ENCODE results near the gene MYO15A.

MYO15A gene

DNA sequence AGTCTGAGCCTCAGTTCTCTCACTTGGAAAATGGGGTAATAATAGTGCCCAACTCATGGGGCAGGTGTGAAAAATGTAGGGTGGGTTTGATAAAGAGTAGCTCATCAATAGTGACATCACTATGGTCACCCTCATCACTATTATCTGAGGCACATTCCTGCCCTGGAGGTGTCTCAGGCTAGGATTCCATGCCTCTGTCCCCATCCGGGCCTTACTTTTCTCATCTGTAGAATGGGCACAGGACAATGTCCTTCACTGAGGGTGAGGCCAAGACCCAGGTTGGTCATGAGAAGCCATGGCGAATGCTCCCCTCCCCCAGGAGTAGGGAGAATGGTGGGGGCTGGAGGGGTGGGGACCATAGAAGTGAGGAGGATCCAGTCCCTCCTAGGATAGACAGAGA, 30.5 kb downstream of the MYO15A start:
- H3K9me3 Mint-ChIP-seq = no peaks in the 10 kb centered on the region
- H3K4me1 Mint-ChIP-seq = peaks cover 4% of the 10 kb centered on the region
- H3K27me3 Mint-ChIP-seq = no peaks in the 10 kb centered on the region

DNA sequence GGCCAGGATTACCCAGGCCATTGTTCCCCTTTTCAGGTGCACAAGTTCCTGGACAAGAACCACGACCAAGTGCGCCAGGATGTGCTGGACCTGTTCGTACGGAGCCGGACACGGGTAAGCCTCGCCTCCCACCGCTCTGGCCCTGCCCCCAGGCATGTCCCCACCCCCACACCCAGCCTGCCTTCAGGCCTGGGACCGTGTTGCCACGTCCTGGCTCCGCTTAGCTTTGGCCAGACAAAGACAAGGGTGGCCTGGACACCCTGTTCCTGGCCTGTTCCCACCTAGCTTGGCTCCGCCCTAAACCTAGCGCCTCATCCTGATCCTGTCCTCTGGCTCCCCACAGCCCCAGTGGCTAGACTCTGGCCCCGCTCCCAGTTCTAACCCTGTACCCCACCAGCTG, 30.9 kb downstream of the MYO15A start:
- no peak for ATAC-seq

More for the DNA sequence above, 30.5 kb downstream of the MYO15A start:
- no peak for DNase-seq
- H3K27ac Mint-ChIP-seq = no peak overlapping the region
- no peak for ATAC-seq
- H3K36me3 Mint-ChIP-seq (ENCODE audit: low read depth) = no peaks in the 10 kb centered on the region
- H3K4me3 Mint-ChIP-seq = no peak overlapping the region

DNA sequence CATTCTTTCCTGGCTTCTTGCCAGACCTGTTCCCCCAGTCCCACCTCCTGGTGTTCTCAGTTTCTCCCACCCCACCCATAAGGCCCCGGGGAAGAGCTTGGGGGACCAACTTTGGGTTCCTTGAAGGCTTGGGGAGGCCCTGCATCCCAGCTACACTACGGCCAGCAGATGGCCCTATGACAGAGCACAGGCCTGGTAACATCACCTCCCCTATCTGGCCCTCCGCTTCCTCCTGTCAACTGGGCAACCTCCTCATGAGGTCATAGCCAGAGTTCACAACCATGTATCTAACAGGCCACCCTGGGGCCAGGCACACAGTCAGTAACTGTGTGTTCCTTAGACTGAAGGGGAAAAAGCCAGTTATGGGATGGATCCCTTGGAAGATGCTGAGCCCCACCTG, 31.4 kb downstream of the MYO15A start:
- Mint-ChIP-seq H3K27ac (no peak overlapping the region), H3K4me3 (no peak overlapping the region), H3K36me3 (ENCODE audit: low read depth) (no peaks in the 10 kb centered on the region), H3K4me1 (peaks cover 4% of the 10 kb centered on the region), H3K27me3 (no peaks in the 10 kb centered on the region), H3K9me3 (no peaks in the 10 kb centered on the region)
- DNase-seq = no peak
- no peak for ATAC-seq

More for the DNA sequence above, 30.9 kb downstream of the MYO15A start:
- Mint-ChIP-seq H3K27me3 (no peaks in the 10 kb centered on the region), H3K4me3 (no peak overlapping the region), H3K9me3 (no peaks in the 10 kb centered on the region), H3K36me3 (ENCODE audit: low read depth) (no peaks in the 10 kb centered on the region), H3K27ac (no peak overlapping the region), H3K4me1 (peaks cover 4% of the 10 kb centered on the region)
- DNase-seq = no peak

DNA sequence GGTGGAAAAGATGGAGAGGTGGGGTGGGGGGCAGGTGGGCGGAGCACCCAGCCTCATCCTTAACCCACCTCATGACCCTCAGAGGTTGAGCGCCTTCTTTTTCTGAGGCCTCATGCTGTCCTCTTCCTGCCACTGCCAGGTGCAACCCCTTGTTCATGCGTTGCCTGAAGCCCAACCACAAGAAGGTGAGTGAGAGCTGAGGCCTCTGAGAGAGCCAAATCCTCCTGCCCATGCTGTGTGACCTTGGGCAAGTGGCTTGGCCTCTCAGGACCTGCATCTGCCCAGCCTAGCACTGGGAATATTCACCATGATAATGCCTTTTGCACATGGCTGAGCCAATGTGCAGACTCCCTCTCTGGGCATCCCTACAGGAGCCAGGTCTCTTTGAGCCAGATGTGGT, 32.1 kb downstream of the MYO15A start:
- Mint-ChIP-seq H3K36me3 (ENCODE audit: low read depth) (no peaks in the 10 kb centered on the region), H3K4me1 (peaks cover 4% of the 10 kb centered on the region), H3K27ac (no peak overlapping the region), H3K27me3 (no peaks in the 10 kb centered on the region), H3K9me3 (no peaks in the 10 kb centered on the region), H3K4me3 (no peak overlapping the region)
- ATAC-seq (no peak), DNase-seq (no peak)

DNA sequence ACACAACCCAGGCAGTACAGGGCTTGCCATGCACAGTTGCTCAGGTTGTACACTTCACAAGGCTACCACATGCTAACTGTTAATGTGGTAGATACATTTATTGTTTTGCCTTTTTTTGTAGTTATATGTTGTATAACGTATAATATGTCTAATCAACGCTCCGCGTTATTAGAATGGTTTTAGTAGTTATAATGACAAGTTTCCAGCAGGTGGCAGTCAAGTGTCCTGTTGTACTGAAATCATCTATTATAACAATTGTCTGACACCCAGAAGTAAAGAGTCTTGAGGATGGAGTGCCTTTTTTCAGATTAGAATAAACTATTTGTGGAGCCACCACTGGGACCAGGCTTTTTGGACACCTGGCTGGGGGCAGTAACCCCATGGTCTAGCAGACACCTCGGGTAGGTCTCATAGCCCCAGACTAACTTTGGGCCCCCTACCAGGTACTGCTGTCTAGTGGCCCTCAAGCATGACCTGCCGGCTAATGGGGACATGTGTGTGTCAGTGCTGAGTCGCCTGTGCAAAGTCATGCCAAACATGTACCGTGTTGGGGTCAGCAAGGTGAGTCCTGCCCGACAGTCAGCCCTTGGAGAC, 32.8 kb downstream of the MYO15A start:
- no peak for ATAC-seq
- Mint-ChIP-seq H3K27me3 (no peaks in the 10 kb centered on the region), H3K27ac (no peak overlapping the region), H3K9me3 (no peaks in the 10 kb centered on the region), H3K4me1 (peaks cover 4% of the 10 kb centered on the region), H3K4me3 (no peak overlapping the region), H3K36me3 (ENCODE audit: low read depth) (no peaks in the 10 kb centered on the region)
- DNase-seq = peak; percentile 42

DNA sequence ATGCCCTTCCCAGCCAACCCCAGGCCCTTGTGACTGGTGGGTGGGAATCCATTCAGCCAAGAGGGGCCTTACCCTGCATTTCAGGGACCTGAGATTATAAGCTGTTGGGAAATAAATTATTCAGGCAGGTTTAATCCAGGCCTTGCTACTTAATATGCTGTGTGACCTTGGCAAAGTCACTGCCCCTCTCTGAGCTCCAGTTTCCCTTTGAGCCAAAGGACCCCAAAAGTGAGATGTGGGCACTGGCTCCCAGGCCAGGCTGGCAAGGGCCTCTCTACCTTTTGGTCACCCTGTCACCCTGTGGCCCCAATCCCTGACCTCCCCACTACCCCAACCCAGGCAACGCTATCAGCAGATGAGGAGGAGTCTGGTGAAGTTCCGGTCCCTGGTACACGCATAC, 33.9 kb downstream of the MYO15A start:
- no peaks in the 10 kb centered on the region for H3K36me3 Mint-ChIP-seq (ENCODE audit: low read depth)
- H3K9me3 Mint-ChIP-seq = no peaks in the 10 kb centered on the region
- no peaks in the 10 kb centered on the region for H3K27me3 Mint-ChIP-seq
- no peak overlapping the region for H3K4me3 Mint-ChIP-seq
- peaks cover 4% of the 10 kb centered on the region for H3K4me1 Mint-ChIP-seq
- no peak for DNase-seq
- ATAC-seq = no peak
- H3K27ac Mint-ChIP-seq = no peak overlapping the region

DNA sequence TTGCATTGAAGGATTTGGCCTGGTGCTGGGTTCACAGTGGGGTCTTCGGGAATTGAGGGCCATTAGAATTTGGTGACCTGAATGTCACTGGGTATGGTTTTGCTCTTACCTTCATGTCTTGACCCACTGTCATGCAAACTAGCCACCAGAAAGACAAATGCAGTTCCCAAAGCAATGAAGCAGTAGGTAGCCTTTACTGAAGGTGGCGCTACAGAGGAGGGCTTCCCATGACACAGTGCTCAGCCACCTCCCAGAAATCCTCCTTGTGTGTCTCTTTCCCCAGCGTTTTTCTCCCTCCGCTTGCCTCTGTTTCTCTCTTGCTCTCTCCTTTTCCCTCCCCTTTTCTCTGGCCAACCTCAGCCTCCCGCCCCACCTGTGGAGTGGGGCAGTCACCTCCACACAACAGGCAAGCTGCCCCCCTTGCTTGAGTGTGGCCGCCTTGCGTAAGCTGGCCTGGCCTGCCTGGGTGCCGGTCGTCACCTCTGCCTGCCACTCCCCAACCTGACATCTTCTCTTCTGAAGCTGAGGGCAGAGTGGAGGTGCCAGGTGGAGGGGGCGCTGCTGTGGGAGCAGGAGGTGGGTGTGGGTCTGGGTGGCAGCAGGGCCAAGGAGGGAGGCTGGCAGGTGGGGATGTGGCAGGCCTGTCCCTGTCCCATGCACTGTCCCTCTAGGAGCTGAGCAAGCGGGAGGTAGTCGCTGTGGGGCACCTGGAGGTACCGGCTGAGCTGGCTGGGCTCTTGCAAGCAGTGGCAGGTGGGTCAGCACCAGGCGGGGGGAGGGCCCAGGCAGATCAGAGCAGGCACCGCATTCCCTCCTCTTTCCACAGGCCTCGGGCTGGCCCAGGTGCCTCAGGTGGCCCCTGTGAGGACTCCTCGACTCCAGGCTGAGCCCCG, 34.7 kb downstream of the MYO15A start:
- no peak overlapping the region for H3K4me3 Mint-ChIP-seq
- H3K36me3 Mint-ChIP-seq (ENCODE audit: low read depth) = no peaks in the 10 kb centered on the region
- H3K9me3 Mint-ChIP-seq = no peaks in the 10 kb centered on the region
- H3K27ac Mint-ChIP-seq = no peak overlapping the region
- ATAC-seq (no peak), DNase-seq (peak; percentile 21)
- H3K4me1 Mint-ChIP-seq = peaks cover 4% of the 10 kb centered on the region
- no peaks in the 10 kb centered on the region for H3K27me3 Mint-ChIP-seq

DNA sequence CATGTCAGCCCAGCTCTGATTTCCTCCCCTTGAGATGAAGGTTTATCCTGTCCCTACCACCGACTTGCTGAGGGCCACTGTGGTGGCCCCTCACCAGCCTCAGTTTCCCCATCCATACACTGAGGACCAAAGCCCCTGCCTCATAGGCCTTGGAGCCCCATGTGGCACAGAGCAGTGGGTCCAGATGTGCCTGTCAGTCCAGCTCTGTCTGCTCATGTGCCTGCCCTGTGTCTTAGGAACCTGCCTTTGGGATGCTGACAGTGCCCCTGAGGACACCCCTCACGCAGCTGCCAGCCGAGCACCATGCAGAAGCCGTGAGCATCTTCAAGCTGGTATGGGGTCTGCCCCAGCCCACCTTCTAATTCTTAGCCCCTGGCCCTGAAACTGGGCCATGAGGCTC, 35.7 kb downstream of the MYO15A start:
- Mint-ChIP-seq H3K9me3 (no peaks in the 10 kb centered on the region), H3K4me3 (no peak overlapping the region), H3K27ac (no peak overlapping the region), H3K36me3 (ENCODE audit: low read depth) (no peaks in the 10 kb centered on the region), H3K4me1 (peaks cover 4% of the 10 kb centered on the region), H3K27me3 (no peaks in the 10 kb centered on the region)
- ATAC-seq (no peak), DNase-seq (no peak)

DNA sequence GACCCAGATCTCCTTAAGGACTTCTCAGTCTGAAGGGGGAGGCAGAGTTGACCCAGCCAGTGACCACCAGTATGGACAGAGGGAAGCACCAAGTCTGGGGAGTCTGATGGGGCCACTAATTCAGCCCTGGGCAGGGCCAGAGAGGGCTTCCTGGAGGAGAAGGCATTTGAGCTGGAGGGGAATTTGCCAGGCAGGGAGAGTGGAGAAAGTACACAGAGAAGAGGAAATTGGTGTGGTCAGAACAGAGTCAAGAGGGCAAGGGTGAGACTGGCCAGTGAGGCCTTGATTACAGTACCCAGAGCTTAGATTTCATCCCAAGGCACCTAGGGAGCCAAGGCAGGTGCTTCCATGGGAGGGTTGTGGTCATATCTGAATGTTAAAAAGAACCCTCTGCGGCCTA, 36.3 kb downstream of the MYO15A start:
- no peak overlapping the region for H3K27ac Mint-ChIP-seq
- H3K4me3 Mint-ChIP-seq = no peak overlapping the region
- H3K27me3 Mint-ChIP-seq = no peaks in the 10 kb centered on the region
- peaks cover 4% of the 10 kb centered on the region for H3K4me1 Mint-ChIP-seq
- ATAC-seq = no peak
- H3K9me3 Mint-ChIP-seq = no peaks in the 10 kb centered on the region
- H3K36me3 Mint-ChIP-seq (ENCODE audit: low read depth) = no peaks in the 10 kb centered on the region
- no peak for DNase-seq

DNA sequence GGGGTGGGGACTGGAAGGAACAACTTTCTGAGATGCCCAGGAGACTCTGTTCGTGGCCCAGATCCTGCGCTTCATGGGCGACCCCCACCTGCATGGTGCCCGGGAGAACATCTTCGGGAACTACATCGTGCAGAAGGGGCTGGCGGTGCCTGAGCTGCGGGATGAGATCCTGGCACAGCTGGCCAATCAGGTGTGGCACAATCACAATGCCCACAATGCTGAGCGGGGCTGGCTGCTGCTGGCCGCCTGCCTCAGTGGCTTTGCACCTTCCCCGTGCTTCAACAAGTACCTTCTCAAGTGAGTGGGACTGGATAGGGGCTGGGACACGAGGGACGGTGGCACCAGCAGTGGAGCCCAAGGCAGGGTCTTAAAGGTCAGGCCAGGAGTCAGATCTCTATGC, 37.3 kb downstream of the MYO15A start:
- H3K4me1 Mint-ChIP-seq = peaks cover 4% of the 10 kb centered on the region
- no peaks in the 10 kb centered on the region for H3K27me3 Mint-ChIP-seq
- no peaks in the 10 kb centered on the region for H3K9me3 Mint-ChIP-seq
- DNase-seq (no peak), ATAC-seq (no peak)
- no peaks in the 10 kb centered on the region for H3K36me3 Mint-ChIP-seq (ENCODE audit: low read depth)
- no peak overlapping the region for H3K4me3 Mint-ChIP-seq
- H3K27ac Mint-ChIP-seq = no peak overlapping the region

DNA sequence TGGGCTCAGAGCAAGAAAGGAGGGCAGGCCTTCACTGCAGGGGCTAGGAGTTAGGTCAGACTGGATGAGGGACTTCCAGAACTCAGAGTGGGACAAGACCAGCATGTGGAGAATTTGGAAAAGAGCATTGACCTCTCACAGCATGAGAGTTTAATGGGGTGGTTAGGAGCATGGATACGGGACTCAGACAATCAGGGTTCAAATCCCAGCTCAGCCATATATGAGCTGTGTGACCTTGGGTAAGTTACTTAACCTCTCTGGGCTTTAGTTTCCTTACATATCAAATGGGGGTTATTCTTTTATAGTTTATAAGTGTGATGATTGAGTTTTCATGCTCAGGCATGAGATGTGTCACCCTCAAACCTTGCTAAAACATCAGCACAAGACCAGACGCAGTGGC, 37.7 kb downstream of the MYO15A start:
- Mint-ChIP-seq H3K27ac (no peak overlapping the region), H3K4me1 (peaks cover 1% of the 10 kb centered on the region), H3K27me3 (no peaks in the 10 kb centered on the region), H3K9me3 (no peaks in the 10 kb centered on the region), H3K4me3 (no peak overlapping the region), H3K36me3 (ENCODE audit: low read depth) (no peaks in the 10 kb centered on the region)
- ATAC-seq = no peak
- no peak for DNase-seq

DNA sequence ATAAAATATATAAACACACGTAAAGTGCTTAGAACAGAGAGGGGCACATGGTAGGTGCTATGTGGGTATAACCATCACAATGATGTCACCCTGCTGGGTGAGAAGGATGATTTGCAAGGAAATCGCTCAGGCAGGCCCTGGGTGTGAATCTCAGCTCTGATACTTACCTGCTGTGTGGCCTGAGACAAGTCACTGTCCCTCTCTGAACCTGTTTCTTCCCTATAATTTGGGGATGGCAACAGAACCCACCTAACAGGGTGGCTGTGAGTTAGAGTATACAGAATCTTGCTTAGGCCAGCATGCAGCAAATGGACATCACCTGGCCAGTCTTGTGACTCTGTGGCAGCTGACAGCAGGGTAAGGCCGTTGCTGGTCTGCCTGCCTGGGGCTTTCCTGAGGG, 38.4 kb downstream of the MYO15A start:
- DNase-seq = no peak
- Mint-ChIP-seq H3K4me3 (no peak overlapping the region), H3K4me1 (no peaks in the 10 kb centered on the region), H3K36me3 (ENCODE audit: low read depth) (no peaks in the 10 kb centered on the region), H3K27ac (no peak overlapping the region), H3K27me3 (no peaks in the 10 kb centered on the region), H3K9me3 (no peaks in the 10 kb centered on the region)
- ATAC-seq = no peak

DNA sequence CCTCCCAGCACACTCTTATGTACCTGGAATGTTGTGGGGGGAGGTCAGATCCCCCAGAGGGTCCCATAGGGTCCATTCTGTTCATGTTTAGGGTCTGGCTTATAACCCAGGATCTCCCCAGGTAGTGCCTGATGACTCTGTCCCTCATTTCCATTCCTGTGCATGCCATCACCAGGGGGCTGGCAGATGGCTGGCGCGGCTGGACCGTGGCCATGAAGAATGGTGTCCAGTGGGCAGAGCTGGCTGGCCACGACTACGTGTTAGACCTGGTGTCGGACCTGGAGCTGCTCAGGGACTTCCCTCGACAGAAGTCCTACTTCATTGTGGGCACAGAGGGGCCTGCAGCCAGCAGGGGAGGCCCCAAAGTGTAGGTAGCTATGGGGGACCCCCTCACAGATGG, 40.0 kb downstream of the MYO15A start:
- H3K4me1 Mint-ChIP-seq = peaks cover 4% of the 10 kb centered on the region
- no peak overlapping the region for H3K4me3 Mint-ChIP-seq
- H3K27ac Mint-ChIP-seq = no peak overlapping the region
- H3K9me3 Mint-ChIP-seq = no peaks in the 10 kb centered on the region
- ATAC-seq (no peak), DNase-seq (no peak)
- no peaks in the 10 kb centered on the region for H3K27me3 Mint-ChIP-seq
- H3K36me3 Mint-ChIP-seq (ENCODE audit: low read depth) = no peaks in the 10 kb centered on the region

DNA sequence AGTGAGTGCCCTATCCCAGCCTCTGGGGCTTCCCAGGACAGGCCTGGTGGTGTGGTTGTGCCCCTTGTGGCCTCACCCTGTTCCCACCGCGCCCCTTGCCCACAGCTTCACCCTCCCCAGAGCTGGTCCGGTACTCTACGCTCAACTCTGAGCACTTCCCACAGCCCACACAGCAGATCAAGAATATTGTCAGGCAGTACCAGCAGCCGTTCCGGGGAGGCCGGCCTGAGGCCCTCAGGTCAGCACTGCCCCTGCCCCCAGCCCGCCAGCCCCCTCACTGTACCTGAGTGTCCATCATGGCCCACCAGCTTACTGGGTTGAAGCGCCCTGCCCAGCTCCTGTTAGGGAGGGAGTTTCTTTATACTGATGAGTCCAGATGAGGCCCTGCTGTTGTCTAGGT, 42.7 kb downstream of the MYO15A start:
- Mint-ChIP-seq H3K27ac (no peak overlapping the region), H3K4me1 (peaks cover 9% of the 10 kb centered on the region), H3K27me3 (no peaks in the 10 kb centered on the region), H3K9me3 (no peaks in the 10 kb centered on the region), H3K4me3 (no peak overlapping the region), H3K36me3 (ENCODE audit: low read depth) (no peaks in the 10 kb centered on the region)
- ATAC-seq (no peak), DNase-seq (no peak)

DNA sequence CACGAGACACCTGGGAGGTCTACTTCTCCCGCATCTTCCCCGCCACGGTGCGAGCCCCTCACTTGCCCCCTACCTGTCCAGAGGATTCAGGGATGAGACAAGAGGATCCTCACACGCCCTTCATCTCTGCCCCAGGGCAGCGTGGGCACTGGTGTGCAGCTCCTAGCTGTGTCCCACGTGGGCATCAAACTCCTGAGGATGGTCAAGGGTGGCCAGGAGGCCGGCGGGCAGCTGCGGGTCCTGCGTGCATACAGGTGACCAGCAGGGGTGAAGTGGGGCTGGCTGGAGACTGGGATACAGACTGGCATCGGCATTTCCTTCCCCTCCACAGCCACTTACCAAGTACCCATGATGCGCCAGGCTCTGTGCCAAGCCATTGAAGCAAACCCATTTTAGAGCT, 46.6 kb downstream of the MYO15A start:
- Mint-ChIP-seq H3K27me3 (no peaks in the 10 kb centered on the region), H3K36me3 (ENCODE audit: low read depth) (no peaks in the 10 kb centered on the region), H3K27ac (no peak overlapping the region), H3K4me3 (no peak overlapping the region), H3K4me1 (peaks cover 16% of the 10 kb centered on the region), H3K9me3 (no peaks in the 10 kb centered on the region)
- no peak for DNase-seq
- no peak for ATAC-seq

All from activated naive CD8-positive, alpha-beta T cell treated with anti-CD3 and anti-CD28 coated beads, Interleukin-2, amount 50 U/mL, for 24 hours (primary cell).